PC-3 (cell line): Measurements from ENCODE around the gene TMPRSS2. TPM values are rescaled to one million over a fixed set of nuclear protein-coding genes. Genes with fewer than 3 reads are reported as not detected.

Experiments used
- ATAC-seq: fragments of 200-7000 bp; cut with Tn5 transposase; 2 replicates; pipeline ENCODE4 v1.9.1; 2020; ENCODE audit warnings: mild to moderate bottlenecking, moderate library complexity
- BruUV-seq: library from RNA; stranded (reverse); fragments of 400-500 nt; replicated peaks from 2 replicates; lab custom pipeline; 2021; lab: Mats Ljungman, UMichigan
- CTCF ChIA-PET: fragments of 300-600 bp; sonication (Branson Sonifier 250); formaldehyde crosslinking; loops from one replicate; lab custom pipeline; 2022; ENCODE audit warnings: antibody characterized with exemption; lab: Charles Lee
- POLR2A ChIA-PET: fragments of 300-600 bp; sonication (Branson Sonifier 250); formaldehyde crosslinking; loops from one replicate; lab custom pipeline; 2022; ENCODE audit warnings: antibody characterized with exemption; ENCODE audit not compliant: unreplicated experiment; lab: Charles Lee
- DNase-seq: peaks from one replicate; pipeline ENCODE4 v3.0.0-alpha.2; 2015
- H2AFZ ChIP-seq: fragments of 300-600 bp; sonication (generic); 2 replicates; pipeline ENCODE4 v1.6.0; 2016; ENCODE audit warnings: antibody characterized with exemption, low read length
- H3F3A ChIP-seq: fragments of 300-600 bp; sonication (generic); one replicate; pipeline ENCODE4 v1.6.0; 2017; ENCODE audit warnings: antibody characterized with exemption, low read length, control low read depth, mild to moderate bottlenecking; ENCODE audit not compliant: unreplicated experiment
- H3K27ac ChIP-seq: fragments of 300-600 bp; sonication (generic); 2 replicates; pipeline ENCODE4 v1.5.1; 2016; ENCODE audit warnings: mild to moderate bottlenecking, low read length
- H3K27me3 ChIP-seq: fragments of 300-600 bp; sonication (generic); 2 replicates; pipeline ENCODE4 v1.6.1; 2016; ENCODE audit warnings: low read length, mixed read lengths
- H3K36me3 ChIP-seq: fragments of 300-600 bp; sonication (generic); 2 replicates; pipeline ENCODE4 v1.6.1; 2016; ENCODE audit warnings: low read depth, mixed run types, low read length, mixed read lengths
- H3K4me1 ChIP-seq: fragments of 300-600 bp; sonication (generic); 2 replicates; pipeline ENCODE4 v1.5.1; 2016; ENCODE audit warnings: low read length; ENCODE audit not compliant: insufficient read depth
- H3K4me2 ChIP-seq: fragments of 300-600 bp; sonication (generic); 2 replicates; pipeline ENCODE4 v1.6.0; 2016; ENCODE audit warnings: low read length
- H3K4me3 ChIP-seq: fragments of 300-600 bp; sonication (generic); 2 replicates; pipeline ENCODE4 v1.5.1; 2016; ENCODE audit warnings: mild to moderate bottlenecking, low read length, mixed read lengths
- H3K79me2 ChIP-seq: fragments of 300-600 bp; sonication (generic); 2 replicates; pipeline ENCODE4 v1.6.1; 2017; ENCODE audit warnings: low read length, mixed read lengths
- H3K9ac ChIP-seq: fragments of 300-600 bp; sonication (generic); 2 replicates; pipeline ENCODE4 v1.6.0; 2016; ENCODE audit warnings: mild to moderate bottlenecking, low read length
- H3K9me2 ChIP-seq: fragments of 300-600 bp; sonication (generic); replicated peaks from 2 replicates; pipeline ENCODE4 v1.6.1; 2016; ENCODE audit warnings: mixed run types, low read length, mixed read lengths
- H3K9me3 ChIP-seq: fragments of 300-600 bp; sonication (generic); 2 replicates; pipeline ENCODE4 v1.6.1; 2016; ENCODE audit warnings: low read length, mixed read lengths
- H4K20me1 ChIP-seq: fragments of 300-600 bp; sonication (generic); 2 replicates; pipeline ENCODE4 v1.6.1; 2016; ENCODE audit warnings: low read length, mixed read lengths
- EZH2 ChIP-seq: fragments of 300-600 bp; sonication (generic); IDR thresholded peaks from one replicate; pipeline ENCODE4 v1.6.1; 2017; ENCODE audit warnings: antibody characterized with exemption, mild to moderate bottlenecking, low read length; ENCODE audit not compliant: unreplicated experiment
- EZH2phosphoT487 ChIP-seq: fragments of 300-600 bp; sonication (generic); IDR thresholded peaks from 2 replicates; pipeline ENCODE4 v1.6.1; 2018; ENCODE audit warnings: mild to moderate bottlenecking, antibody characterized with exemption, low read length, borderline replicate concordance
- intact Hi-C: fragments of 100-400 bp; cut with micrococcal nuclease; formaldehyde crosslinking; loops from 2 replicates; pipeline ENCODE4 v1.9.0; 2023
- total RNA-seq: library from RNA; depleted of rRNA; stranded (reverse); fragments of >200 nt; gene quantifications from 2 replicates; pipeline ENCODE4 v1.2.3, GENCODE V29; 2014
- TF ChIP-seq, protein P1 (sequence below): fragments of 300-600 bp; sonication (generic); conservative IDR thresholded peaks from 2 replicates; pipeline ENCODE4 v1.5.1; 2017; ENCODE audit warnings: antibody characterized with exemption, low read depth, mild to moderate bottlenecking, low read length

Gene TMPRSS2
- total RNA-seq, 1 experiment from 2014 or later = 15.8 TPM

DNA sequence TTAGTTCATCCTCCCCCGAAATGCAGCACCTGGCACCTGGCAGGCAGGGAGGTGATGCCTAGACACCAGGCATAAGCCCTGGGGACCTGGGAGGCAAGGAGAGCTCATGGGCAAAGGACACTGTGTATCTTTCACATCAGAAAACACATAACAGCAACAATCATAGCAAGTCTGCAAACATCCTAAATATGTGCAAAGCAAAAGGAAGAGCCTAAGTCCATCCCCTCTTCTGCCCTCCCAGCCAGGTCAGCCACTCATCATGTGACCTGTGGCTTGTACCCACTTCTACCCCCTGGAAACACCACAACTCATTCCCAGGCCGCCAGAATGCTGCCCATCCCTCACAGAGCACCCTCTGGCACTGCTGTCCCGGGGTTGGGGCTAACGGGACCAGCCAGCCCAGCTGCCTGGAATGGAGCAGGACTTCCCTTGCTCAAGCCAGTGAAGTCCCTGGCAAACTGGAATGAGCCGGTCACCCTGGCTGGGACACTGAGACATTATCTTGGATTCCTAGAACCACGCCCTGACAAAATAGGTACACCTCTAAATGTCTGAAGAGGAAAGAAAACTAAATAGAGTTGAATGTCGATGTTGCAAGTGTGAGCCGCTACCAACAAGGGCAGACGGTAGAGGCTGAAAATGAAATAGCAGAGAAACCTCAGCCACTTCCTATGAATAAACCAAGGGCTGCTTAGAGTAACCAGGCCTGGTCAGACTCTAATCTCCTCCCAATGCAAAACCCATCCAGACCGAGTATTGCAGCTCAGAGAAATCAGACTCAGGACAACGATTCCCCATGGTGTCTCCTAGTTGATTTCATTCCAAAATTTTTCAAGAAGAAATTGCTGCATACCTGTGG is 29.4 kb downstream of the TMPRSS2 start:
- Histone ChIP-seq H3K4me3 (no peak overlapping the region), H3K9ac (no peak overlapping the region), H3K4me1 (peaks cover 7% of the 10 kb centered on the region), H3K27ac (no peak overlapping the region), H3K27me3 (no peaks in the 10 kb centered on the region), H3K4me2 (no peak overlapping the region), H3K79me2 (no peaks in the 10 kb centered on the region), H3F3A (no peaks in the 10 kb centered on the region), H3K36me3 (no peaks in the 10 kb centered on the region), H3K9me3 (no peaks in the 10 kb centered on the region), H3K9me2 (no peaks in the 10 kb centered on the region), H4K20me1 (no peaks in the 10 kb centered on the region), H2AFZ (no peak overlapping the region)
- intact Hi-C loops = no loop called here
- no TSS peak for BruUV-seq
- POLR2A ChIA-PET = no interaction called here
- DNase-seq = no peak
- no peak for ATAC-seq
- TF ChIP-seq EZH2 = no peak
- TF ChIP-seq, protein P1, sequence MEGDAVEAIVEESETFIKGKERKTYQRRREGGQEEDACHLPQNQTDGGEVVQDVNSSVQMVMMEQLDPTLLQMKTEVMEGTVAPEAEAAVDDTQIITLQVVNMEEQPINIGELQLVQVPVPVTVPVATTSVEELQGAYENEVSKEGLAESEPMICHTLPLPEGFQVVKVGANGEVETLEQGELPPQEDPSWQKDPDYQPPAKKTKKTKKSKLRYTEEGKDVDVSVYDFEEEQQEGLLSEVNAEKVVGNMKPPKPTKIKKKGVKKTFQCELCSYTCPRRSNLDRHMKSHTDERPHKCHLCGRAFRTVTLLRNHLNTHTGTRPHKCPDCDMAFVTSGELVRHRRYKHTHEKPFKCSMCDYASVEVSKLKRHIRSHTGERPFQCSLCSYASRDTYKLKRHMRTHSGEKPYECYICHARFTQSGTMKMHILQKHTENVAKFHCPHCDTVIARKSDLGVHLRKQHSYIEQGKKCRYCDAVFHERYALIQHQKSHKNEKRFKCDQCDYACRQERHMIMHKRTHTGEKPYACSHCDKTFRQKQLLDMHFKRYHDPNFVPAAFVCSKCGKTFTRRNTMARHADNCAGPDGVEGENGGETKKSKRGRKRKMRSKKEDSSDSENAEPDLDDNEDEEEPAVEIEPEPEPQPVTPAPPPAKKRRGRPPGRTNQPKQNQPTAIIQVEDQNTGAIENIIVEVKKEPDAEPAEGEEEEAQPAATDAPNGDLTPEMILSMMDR = no peak
- no peak for TF ChIP-seq EZH2phosphoT487
- CTCF ChIA-PET = no interaction called here

DNA sequence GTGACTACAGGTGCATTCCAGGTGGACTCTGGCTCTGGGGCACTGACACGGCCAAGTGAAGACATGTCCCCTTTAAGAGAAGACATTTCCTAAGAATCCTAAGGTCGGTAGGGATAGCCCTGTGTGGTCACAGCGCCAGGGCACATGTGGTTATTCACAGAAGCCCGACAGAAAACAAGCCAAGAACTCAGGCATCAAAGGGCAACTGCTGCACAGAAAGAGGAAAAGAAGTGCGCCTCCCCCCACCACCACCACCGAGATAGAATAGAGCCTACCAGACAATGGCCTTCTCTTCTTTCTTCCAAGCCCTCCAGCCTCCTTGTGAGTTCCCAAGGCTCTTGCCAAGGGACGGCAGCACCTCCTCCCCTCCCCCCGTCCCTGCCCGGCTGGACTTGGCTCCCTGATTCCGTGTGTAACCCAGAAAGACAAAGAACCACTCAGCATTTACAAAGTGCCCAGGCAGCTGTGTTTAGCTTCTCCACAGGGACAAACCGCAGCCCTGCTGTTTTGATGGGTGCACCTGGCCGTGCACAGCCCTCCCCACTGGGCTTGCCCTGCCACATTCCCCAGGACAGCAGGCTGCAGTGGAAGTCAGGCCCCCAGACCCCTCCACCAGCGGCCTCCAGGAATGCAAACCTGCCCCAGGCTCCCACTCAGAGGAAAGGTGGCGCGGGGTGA is 30.2 kb downstream of the TMPRSS2 start:
- H3K9me2 ChIP-seq = no peaks in the 10 kb centered on the region
- no peak overlapping the region for H3K4me3 ChIP-seq
- DNase-seq (no peak), ATAC-seq (no peak)
- BruUV-seq = no TSS peak
- no peak overlapping the region for H3K9ac ChIP-seq
- no peaks in the 10 kb centered on the region for H3K27me3 ChIP-seq
- no peak overlapping the region for H3K27ac ChIP-seq
- no peaks in the 10 kb centered on the region for H3K79me2 ChIP-seq
- no peaks in the 10 kb centered on the region for H3K36me3 ChIP-seq
- no peak overlapping the region for H3K4me2 ChIP-seq
- TF ChIP-seq, protein P1 = no peak
- no peak for TF ChIP-seq EZH2phosphoT487
- TF ChIP-seq EZH2 = no peak
- H4K20me1 ChIP-seq = no peaks in the 10 kb centered on the region
- H2AFZ ChIP-seq = no peak overlapping the region
- no peaks in the 10 kb centered on the region for H3K9me3 ChIP-seq
- no peaks in the 10 kb centered on the region for H3F3A ChIP-seq
- intact Hi-C loops = no loop called here
- peaks cover 7% of the 10 kb centered on the region for H3K4me1 ChIP-seq
- ChIA-PET POLR2A (no interaction called here), CTCF (no interaction called here)
